PC-3 (cell line): ENCODE data around the gene OR2J3.

ENCODE experiments used
- EZH2 ChIP-seq: fragments of 300-600 bp; sonication (generic); IDR thresholded peaks from one replicate; pipeline ENCODE4 v1.6.1; 2017; ENCODE audit warnings: antibody characterized with exemption, mild to moderate bottlenecking, low read length; ENCODE audit not compliant: unreplicated experiment
- TF ChIP-seq, protein P1 (sequence below): fragments of 300-600 bp; sonication (generic); conservative IDR thresholded peaks from 2 replicates; pipeline ENCODE4 v1.5.1; 2017; ENCODE audit warnings: antibody characterized with exemption, low read depth, mild to moderate bottlenecking, low read length

DNA sequence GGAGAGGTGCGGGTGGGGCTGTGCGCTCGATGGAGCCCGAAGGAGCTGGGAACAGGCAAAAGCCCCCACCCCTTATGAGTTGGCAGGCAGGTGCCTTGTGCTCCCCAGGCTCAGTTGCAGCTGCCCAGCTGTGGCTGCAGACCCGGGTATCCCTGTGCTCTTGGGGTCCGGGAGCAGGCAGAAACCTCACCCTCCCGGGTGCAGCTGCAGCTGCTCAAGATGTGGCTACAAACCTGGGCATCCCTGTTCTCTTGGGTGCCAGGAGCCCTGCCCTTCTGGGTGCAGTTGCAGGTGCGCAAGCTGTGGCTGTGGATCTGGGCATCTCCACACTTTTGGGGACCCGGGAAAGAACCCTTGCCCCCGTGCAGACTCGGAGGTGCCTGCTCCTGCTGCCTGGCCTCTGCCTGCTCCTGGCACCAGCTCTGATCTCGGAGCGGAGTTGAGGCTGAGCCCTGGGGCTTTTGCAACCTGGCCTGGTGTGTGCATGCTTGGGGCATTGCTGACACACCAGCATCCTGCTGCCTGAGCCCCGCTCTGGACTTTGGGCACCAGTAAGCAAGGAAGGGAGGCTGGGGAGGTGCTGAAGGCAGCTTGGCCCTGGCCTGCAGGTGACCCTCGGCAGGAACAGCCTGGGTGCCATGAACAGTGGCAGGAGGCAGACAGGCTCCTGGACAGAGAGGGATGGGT is 21.6 kb downstream of the OR2J3 start:
- TF ChIP-seq, protein P1, sequence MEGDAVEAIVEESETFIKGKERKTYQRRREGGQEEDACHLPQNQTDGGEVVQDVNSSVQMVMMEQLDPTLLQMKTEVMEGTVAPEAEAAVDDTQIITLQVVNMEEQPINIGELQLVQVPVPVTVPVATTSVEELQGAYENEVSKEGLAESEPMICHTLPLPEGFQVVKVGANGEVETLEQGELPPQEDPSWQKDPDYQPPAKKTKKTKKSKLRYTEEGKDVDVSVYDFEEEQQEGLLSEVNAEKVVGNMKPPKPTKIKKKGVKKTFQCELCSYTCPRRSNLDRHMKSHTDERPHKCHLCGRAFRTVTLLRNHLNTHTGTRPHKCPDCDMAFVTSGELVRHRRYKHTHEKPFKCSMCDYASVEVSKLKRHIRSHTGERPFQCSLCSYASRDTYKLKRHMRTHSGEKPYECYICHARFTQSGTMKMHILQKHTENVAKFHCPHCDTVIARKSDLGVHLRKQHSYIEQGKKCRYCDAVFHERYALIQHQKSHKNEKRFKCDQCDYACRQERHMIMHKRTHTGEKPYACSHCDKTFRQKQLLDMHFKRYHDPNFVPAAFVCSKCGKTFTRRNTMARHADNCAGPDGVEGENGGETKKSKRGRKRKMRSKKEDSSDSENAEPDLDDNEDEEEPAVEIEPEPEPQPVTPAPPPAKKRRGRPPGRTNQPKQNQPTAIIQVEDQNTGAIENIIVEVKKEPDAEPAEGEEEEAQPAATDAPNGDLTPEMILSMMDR, result no peak
- no peak for TF ChIP-seq EZH2
